HepG2 (cell line): ENCODE measurements around the gene SLC9A9. TPM values are rescaled to one million over a fixed set of nuclear protein-coding genes. Genes with fewer than 3 reads are reported as not detected.

ENCODE experiments used
- ATAC-seq: fragments of 200-7000 bp; cut with Tn5 transposase; 3 replicates; pipeline ENCODE4 v1.9.1; 2020; ENCODE audit warnings: mild to moderate bottlenecking, moderate library complexity
- BruUV-seq: library from RNA; stranded (reverse); fragments of 400-500 nt; replicated peaks from 2 replicates; lab custom pipeline; 2021; lab: Mats Ljungman, UMichigan
- CTCF ChIA-PET: fragments of 300-600 bp; formaldehyde crosslinking; extraction: SDS; loops from one replicate; lab custom pipeline; 2021; ENCODE audit warnings: low total read pairs, inconsistent platforms, low intra/inter-chr PET ratio; lab: Yijun Ruan, JAX
- POLR2A ChIA-PET: fragments of 350-600 bp; sonication (Branson Sonifier 250); formaldehyde crosslinking; loops from one replicate; lab custom pipeline; 2020; ENCODE audit warnings: antibody characterized with exemption, inconsistent platforms; lab: Yijun Ruan, JAX
- DNase-seq: peaks from one replicate; pipeline ENCODE4 v3.0.0-alpha.2; 2015; ENCODE audit warnings: low spot score
- FAIRE-seq: peaks from 3 replicates; lab custom pipeline; 2011; peaks lifted over from hg19 to GRCh38; lab: Jason Lieb, UNC
- H2AFZ ChIP-seq: one replicate; pipeline ENCODE4 v1.6.1; 2011; ENCODE audit warnings: low read length, inconsistent platforms
- H3K27ac ChIP-seq: fragments of 300-600 bp; 3 replicates; pipeline ENCODE4 v1.8.0; 2011; ENCODE audit warnings: mixed run types, mild to moderate bottlenecking, mixed read lengths, low read length, inconsistent platforms; ENCODE audit not compliant: insufficient read depth; ENCODE audit errors: extremely low read length
- H3K27me3 ChIP-seq, 2 experiments: fragments of 200-600 bp in 1 of 2; 2 replicates in 1 of 2; 3 replicates in 1 of 2; pipeline versions ENCODE4 v1.6.0 to v1.8.0; 2011; ENCODE audit warnings: low read length in 2 of 2, mild to moderate bottlenecking in 2 of 2, moderate library complexity in 2 of 2, inconsistent platforms in 1 of 2; ENCODE audit not compliant: insufficient read depth in 2 of 2, control insufficient read depth in 1 of 2
- H3K36me3 ChIP-seq, 2 experiments: fragments of 200-600 bp in 1 of 2; replicated peaks in 1 of 2; 2 replicates in 1 of 2; 3 replicates in 1 of 2; pipeline versions ENCODE4 v1.5.1 to v1.8.0; 2011; ENCODE audit warnings: low read length in 2 of 2, inconsistent platforms in 1 of 2; ENCODE audit not compliant: insufficient read depth in 2 of 2, control insufficient read depth in 1 of 2
- H3K4me1 ChIP-seq: 2 replicates; pipeline ENCODE4 v1.5.1; 2012; ENCODE audit warnings: low read length, inconsistent platforms; ENCODE audit not compliant: insufficient read depth
- H3K4me2 ChIP-seq: 2 replicates; pipeline ENCODE4 v1.6.0; 2011; ENCODE audit warnings: low read depth, low read length, inconsistent platforms
- H3K4me3 ChIP-seq, 3 experiments: fragments of 200-600 bp in 1 of 3; sonication (generic), shearing (Covaris generic) in 1 of 3; replicated peaks in 1 of 3; 2 replicates each; pipeline ENCODE4 v1.5.1; 2011 to 2016; ENCODE audit warnings: low read length in 3 of 3, inconsistent platforms in 2 of 3, low read depth in 2 of 3, mild to moderate bottlenecking in 2 of 3, control low read depth in 1 of 3, mixed read lengths in 1 of 3; ENCODE audit not compliant: insufficient read depth in 1 of 3
- H3K79me2 ChIP-seq: one replicate; pipeline ENCODE4 v1.6.1; 2011; ENCODE audit warnings: low read length, inconsistent platforms; ENCODE audit not compliant: insufficient read depth
- H3K9ac ChIP-seq: 2 replicates; pipeline ENCODE4 v1.6.0; 2011; ENCODE audit warnings: mild to moderate bottlenecking, low read depth, low read length, inconsistent platforms; ENCODE audit not compliant: insufficient read depth
- H3K9me3 ChIP-seq: 2 replicates; pipeline ENCODE4 v1.5.1; 2012; ENCODE audit warnings: mild to moderate bottlenecking, low read length
- H4K20me1 ChIP-seq: 2 replicates; pipeline ENCODE4 v1.6.0; 2011; ENCODE audit warnings: inconsistent platforms, mild to moderate bottlenecking, low read length, moderate library complexity; ENCODE audit not compliant: insufficient read depth
- FOXO1 ChIP-seq: sonication (generic); formaldehyde crosslinking; IDR thresholded peaks from 2 replicates; pipeline ENCODE4 v1.4.0; 2020; ENCODE audit warnings: missing genetic modification reagents
- GMEB1 ChIP-seq: sonication (generic); formaldehyde crosslinking; IDR thresholded peaks from 2 replicates; pipeline ENCODE4 v1.5.1; 2020; ENCODE audit warnings: missing genetic modification reagents, mild to moderate bottlenecking, borderline replicate concordance
- HNF4A ChIP-seq: sonication (generic); formaldehyde crosslinking; IDR thresholded peaks from 2 replicates; pipeline ENCODE4 v1.4.0; 2020; ENCODE audit warnings: missing genetic modification reagents
- KLF6 ChIP-seq: IDR thresholded peaks from 2 replicates; pipeline ENCODE4 v1.8.0; 2016; ENCODE audit warnings: missing biosample characterization, missing genetic modification reagents
- SAFB2 ChIP-seq: sonication (generic); formaldehyde crosslinking; IDR thresholded peaks from 2 replicates; pipeline ENCODE4 v1.5.1; 2020; ENCODE audit warnings: missing genetic modification reagents, low read depth, mild to moderate bottlenecking, borderline replicate concordance
- SMC3 ChIP-seq: IDR thresholded peaks from 2 replicates; pipeline ENCODE4 v1.6.1; 2011; ENCODE audit warnings: low read length, improper control_type of control experiment
- SMYD3 ChIP-seq: sonication (generic); formaldehyde crosslinking; IDR thresholded peaks from 2 replicates; pipeline ENCODE4 v1.8.1; 2023; ENCODE audit warnings: mild to moderate bottlenecking, missing genetic modification reagents
- TFDP1 ChIP-seq: IDR thresholded peaks from 2 replicates; pipeline ENCODE4 v1.6.1; 2016; ENCODE audit warnings: missing compliant biosample characterization, missing genetic modification reagents, borderline replicate concordance
- ZNF274 ChIP-seq: sonication (generic); formaldehyde crosslinking; IDR thresholded peaks from 2 replicates; pipeline ENCODE4 v1.5.1; 2020; ENCODE audit warnings: mild to moderate bottlenecking, missing genetic modification reagents
- ZNF713 ChIP-seq: sonication (generic); formaldehyde crosslinking; IDR thresholded peaks from 2 replicates; pipeline ENCODE4 v1.4.0; 2020; ENCODE audit warnings: mild to moderate bottlenecking, missing genetic modification reagents
- ZNF740 ChIP-seq: sonication (generic); formaldehyde crosslinking; IDR thresholded peaks from 2 replicates; pipeline ENCODE4 v1.4.0; 2020; ENCODE audit warnings: missing genetic modification reagents
- WGBS: methylation state at CpG from one replicate; pipeline ENCODE4 v1.1.6; 2017; ENCODE audit warnings: low lambda C conversion rate; 5-methylcytosine and 5-hydroxymethylcytosine counted together
- in situ Hi-C: cut with HindIII; loops from 2 replicates; pipeline ENCODE4 v1.10.0; 2017; ENCODE audit warnings: low pct_unique_long_range_greater_than_20kb; ENCODE audit not compliant: extremely low pct_ligation_motif_present
- intact Hi-C: fragments of 100-400 bp; cut with micrococcal nuclease; formaldehyde crosslinking; loops from one replicate; pipeline ENCODE4 v1.10.0; 2022; ENCODE audit not compliant: unreplicated experiment
- polyA plus RNA-seq, 8 experiments: library from polyadenylated mRNA; depleted of rRNA in 3 of 8; stranded (reverse) in 7 of 8; unstranded in 1 of 8; fragments of >200 nt; fragmentation: Illumina TruSeq in 4 of 8; extraction: Trizol in 4 of 8; gene quantifications; 2 replicates each; pipeline versions ENCODE4 v1.2.1 to v1.2.3, GENCODE V29; 2011 to 2016; ENCODE audit warnings: low read depth in 4 of 8, missing spikeins in 1 of 8, mixed read lengths in 1 of 8; ENCODE audit not compliant: insufficient read depth in 1 of 8
- total RNA-seq, 5 experiments: library from RNA; depleted of rRNA; stranded (reverse); fragments of >200 nt; fragmentation: Illumina TruSeq; extraction: Trizol; gene quantifications; 2 replicates each; pipeline ENCODE4 v1.2.3, GENCODE V29; 2016; ENCODE audit warnings: low read depth in 1 of 5

SLC9A9 gene
- total and polyA plus RNA-seq, 2 of the 13 experiments (the other 11 are each of a cell fraction or from before 2014, with no cell fraction given) = not detected

GRCh38 chr3:143482106-143483088 is 365.9 kb downstream of the SLC9A9 start:
- H3K27ac ChIP-seq = no peak overlapping the region
- no TSS peak for BruUV-seq
- no peak for TF ChIP-seq KLF6 (CRISPR knock-in tag)
- no peak for TF ChIP-seq ZNF713
- FAIRE-seq (no peak), ATAC-seq (no peak), DNase-seq (no peak)
- H3K4me2 ChIP-seq = no peak overlapping the region
- no peaks in the 10 kb centered on the region for H3K36me3 ChIP-seq
- H4K20me1 ChIP-seq = no peaks in the 10 kb centered on the region
- intact Hi-C loops = no loop called here
- in situ Hi-C loops = no loop called here
- no peak overlapping the region for H2AFZ ChIP-seq
- H3K9me3 ChIP-seq = no peaks in the 10 kb centered on the region
- H3K4me1 ChIP-seq = no peaks in the 10 kb centered on the region
- CTCF ChIA-PET = no interaction called here
- H3K9ac ChIP-seq = no peak overlapping the region
- H3K4me3 ChIP-seq = no peak overlapping the region
- POLR2A ChIA-PET = no interaction called here
- no peaks in the 10 kb centered on the region for H3K79me2 ChIP-seq
- WGBS = 0% methylated on average over 8 of the region's 8 CpGs
- H3K27me3 ChIP-seq = no peaks in the 10 kb centered on the region

GRCh38 chr3:143480344-143480743 is 367.9 kb downstream of the SLC9A9 start:
- ATAC-seq = no peak
- H3K36me3 ChIP-seq = no peaks in the 10 kb centered on the region
- H3K9ac ChIP-seq = no peak overlapping the region
- TF ChIP-seq SAFB2 (CRISPR knock-in tag) = no peak
- TF ChIP-seq TFDP1 (CRISPR knock-in tag) = no peak
- no peak for TF ChIP-seq GMEB1 (CRISPR knock-in tag)
- TF ChIP-seq FOXO1 (CRISPR knock-in tag) = no peak
- no peak for TF ChIP-seq HNF4A (CRISPR knock-in tag)
- TF ChIP-seq ZNF274 (CRISPR knock-in tag) = no peak
- no peak for TF ChIP-seq SMYD3 (CRISPR knock-in tag)
- no peak for TF ChIP-seq SMC3
- no peak for TF ChIP-seq ZNF740 (CRISPR knock-in tag)
- H3K4me2 ChIP-seq = no peak overlapping the region
- H3K9me3 ChIP-seq = no peaks in the 10 kb centered on the region
- no peak for FAIRE-seq
- H2AFZ ChIP-seq = no peak overlapping the region
- H3K27ac ChIP-seq = no peak overlapping the region
- intact Hi-C loops = no loop called here
- H4K20me1 ChIP-seq = no peaks in the 10 kb centered on the region
- 0% methylated on average over 5 of the region's 5 CpGs for WGBS
- DNase-seq = no peak
- no peaks in the 10 kb centered on the region; a peak in 1 of 5 replicates for H3K27me3 ChIP-seq
- BruUV-seq = no TSS peak
- ChIA-PET POLR2A (no interaction called here), CTCF (no interaction called here)
- in situ Hi-C loops = no loop called here
- H3K4me1 ChIP-seq = no peaks in the 10 kb centered on the region
- no peaks in the 10 kb centered on the region for H3K79me2 ChIP-seq
- H3K4me3 ChIP-seq = no peak overlapping the region
